ENCODE measurements around the gene TENT5C.

The TENT5C gene

GRCh38 chr1:117638759-117639158 is 32.9 kb downstream of the TENT5C start:
- no peak for DNase-seq

DNA sequence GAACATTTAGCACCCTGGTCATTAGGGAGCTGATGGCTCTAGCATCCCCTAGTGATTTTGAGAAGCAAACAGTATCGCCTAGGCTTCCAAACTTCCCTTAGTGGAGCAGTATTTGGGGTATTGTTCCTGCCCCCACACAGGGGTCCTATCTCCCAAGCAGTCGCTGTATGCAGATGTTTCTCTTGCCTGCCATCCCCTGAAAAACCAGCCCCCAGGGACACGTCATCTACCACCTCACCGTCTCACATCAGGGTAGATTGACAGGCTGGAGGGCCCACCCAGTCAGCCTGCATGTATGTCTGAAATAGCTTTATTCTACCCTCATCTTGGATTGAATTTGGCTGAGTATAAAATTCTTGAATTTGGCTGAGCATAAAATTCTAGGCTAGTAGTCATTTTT is 33.9 kb downstream of the TENT5C start:
- DNase-seq = no peak

DNA sequence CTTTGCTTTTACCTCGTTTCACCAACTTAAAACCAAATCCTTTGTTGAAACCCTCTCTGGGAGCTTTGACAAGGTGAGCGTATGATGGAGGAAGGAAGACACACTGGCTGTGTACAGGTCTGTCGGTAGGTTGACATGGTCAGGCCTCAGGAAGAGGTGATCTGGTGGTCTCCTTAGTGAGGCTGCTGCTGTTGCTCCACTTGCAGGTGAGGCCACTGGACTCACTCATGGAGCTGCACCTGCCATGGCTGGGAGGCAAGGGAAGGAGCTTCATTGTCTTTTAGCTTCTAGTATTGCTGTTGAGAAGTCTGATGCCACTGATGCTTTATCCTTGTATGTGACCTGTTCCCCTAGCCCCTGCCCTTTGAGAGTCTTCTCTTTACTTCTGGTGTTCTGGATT is 35.7 kb downstream of the TENT5C start:
- no peak for DNase-seq

DNA sequence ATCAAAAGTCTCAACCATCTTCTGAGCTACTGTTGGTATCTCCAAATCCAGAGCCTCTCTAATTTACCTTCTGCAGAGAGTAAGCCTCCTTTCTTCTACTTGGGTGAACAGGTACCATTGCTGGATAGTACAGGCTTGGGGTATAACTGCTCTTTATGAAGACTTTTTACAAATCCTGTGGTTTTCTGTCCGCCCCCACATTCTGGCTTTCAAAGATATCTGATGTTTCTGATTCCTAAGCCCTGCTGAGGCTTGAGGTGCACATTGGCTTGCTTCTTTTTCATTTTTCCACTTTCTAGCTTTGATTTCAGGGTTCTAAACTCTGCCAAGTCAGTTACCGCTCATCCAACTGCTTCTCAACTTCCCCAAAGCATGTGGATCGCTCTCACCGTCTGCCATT is 37.1 kb downstream of the TENT5C start:
- DNase-seq = no peak

DNA sequence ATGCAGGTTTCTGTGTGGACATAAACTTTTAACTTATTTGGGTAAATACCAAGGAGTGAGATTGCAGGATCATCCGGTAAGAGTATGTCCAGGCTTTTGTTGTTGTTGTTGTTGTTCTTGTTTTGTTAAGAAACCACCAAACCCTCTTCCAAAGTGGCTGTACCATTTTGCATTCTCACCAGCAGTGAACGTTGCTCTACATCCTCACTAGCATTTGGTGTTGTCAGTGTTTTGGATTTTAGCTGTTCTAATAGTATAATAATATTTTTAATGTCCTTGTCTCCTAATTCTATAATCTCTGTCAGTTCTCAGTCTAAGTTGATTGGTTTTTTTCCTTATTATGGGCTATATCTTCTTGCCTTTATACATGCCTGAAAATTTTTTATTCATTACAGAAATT is 37.8 kb downstream of the TENT5C start:
- no peak for DNase-seq

DNA sequence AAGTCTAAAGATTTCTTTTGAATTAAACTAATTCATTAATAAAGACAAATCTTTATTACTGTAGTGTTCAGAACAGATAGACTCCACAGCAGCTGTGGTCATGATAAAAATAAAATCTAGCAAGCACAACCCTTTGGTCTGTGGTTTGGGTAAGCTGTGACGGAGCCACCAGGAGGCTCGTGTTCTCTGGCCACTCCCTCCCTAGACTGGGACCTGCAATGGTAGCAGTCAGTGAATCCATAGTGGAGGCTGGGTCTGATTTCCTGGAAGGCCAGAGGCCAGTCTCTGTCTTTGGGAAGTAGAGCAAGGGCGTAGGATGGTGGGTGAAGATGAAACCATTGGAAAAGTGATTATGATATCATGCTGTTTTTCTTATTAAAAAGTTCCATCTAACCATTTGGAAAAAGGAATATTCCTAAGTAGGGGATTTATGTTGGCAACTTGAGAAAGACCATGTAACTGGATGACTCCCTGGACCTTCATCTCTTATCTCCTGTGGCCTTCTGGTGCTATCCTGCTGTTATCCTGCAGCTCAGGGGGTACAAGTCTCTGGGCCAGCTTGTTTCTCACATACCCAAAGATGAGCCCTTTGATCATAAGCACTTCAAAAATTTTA is 39.0 kb downstream of the TENT5C start:
- no peak for DNase-seq

DNA sequence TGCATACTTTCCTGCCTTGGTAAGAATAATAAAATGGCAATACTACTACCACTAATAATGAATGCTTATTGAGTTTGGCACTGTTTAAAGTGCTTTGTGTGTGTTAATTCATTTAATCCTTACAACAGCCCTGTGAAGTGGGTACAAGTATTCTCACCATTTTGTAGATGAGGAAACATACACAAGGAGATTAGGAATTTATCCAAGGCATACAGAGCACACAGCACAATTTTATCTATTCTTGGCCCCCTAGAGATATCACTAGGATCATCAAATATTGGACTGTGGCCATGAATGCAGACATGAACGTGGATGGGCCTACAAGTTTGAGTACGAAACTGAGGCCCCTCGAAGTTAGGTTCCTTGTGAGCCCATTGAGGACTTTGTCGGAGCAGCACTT is 39.5 kb downstream of the TENT5C start:
- DNase-seq = no peak

DNA sequence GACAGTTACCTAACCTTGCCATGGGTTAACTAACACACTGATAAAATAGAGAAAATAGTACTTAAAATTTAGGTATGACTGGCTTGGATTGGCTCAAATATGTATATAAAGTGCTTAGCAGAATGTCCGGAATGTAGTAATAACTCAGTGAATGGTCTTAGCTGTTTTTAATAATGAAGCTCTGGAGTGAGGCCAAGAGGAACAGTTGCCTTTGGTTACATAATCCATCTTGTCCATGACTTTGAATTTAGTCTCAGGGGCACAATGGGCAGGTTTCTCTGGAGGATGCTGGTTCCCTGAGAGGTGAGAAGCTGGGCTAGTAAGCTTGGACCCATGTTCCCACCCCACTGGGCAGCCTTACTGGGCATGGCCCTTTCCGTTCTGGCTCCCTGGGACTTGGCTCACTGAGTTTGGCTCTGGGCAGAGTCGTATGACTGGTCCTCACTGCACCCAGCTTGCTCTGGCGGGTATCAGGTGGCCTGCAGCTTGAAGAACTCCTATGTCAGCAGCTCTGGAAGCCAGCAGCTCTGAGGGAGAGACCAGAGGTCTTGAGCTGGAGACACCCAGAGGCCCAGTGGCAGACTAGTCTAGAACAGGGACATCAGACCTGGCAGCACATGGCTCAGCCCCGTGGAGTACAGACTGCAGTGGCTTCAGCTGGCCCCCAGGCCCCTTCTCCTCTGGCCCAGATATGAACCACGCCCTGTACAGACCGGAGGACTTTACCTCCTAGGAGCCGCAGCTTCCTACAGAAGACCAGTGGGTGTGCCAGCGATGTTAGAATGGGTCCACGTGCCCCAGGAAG is 40.4 kb downstream of the TENT5C start:
- DNase-seq = peak; percentile 54

DNA sequence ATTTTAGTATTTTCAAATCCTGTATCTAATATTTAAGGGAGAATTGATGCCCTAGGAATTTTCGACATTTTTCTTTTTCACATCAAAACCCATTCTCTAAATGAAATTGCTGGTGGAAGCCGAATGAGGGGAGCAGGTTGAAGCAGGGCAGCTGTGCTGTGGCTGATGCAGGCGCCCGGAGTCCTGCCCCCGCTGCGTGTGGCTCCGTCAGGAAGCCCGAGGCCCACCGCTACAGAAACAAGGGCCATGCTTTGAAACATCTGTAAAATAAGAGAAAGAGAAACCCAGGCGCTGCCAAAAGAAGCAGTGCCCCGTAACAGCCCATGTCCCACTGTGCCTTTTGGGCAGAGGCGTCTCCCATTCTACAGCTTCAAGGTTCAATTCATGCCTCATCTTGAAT is 41.1 kb downstream of the TENT5C start:
- DNase-seq = no peak

- no peak for DNase-seq
Measured at GRCh38 chr1:117648015-117648414, 42.2 kb downstream of the TENT5C start.

DNA sequence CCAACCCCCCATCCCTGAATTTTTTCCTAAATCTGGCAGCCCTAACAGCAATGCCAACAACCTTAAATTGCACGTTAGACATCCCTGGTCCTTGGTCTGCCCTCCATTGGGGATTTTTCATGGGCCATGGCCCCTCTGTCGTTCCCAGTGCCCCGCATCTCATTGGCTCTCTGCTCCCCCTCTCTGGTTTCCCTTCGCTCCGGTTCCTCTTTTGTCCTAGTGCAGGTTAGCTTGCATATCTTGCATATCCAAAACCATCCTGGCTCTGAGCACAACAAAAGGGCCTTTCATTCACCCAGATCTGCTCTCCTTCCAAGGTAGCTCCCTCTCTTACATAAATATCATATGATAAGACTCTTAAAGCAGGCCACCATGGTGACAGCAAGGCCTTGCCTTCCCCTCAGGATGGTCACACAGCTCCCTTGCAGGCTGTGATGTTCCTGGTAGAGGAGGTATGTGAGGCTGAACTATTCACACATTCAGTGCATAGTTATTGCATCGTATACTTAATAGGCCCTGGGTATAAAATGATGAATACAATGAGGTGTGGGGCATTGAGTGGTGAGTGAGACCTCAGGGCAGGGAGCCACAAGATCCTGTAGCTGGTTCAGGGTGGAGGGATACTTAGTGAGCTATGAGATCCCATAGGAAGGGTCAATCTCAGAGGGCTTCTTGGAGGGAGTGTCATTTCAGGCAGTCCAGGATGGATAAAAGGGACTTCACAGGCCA is 45.2 kb downstream of the TENT5C start:
- no peak for DNase-seq

DNA sequence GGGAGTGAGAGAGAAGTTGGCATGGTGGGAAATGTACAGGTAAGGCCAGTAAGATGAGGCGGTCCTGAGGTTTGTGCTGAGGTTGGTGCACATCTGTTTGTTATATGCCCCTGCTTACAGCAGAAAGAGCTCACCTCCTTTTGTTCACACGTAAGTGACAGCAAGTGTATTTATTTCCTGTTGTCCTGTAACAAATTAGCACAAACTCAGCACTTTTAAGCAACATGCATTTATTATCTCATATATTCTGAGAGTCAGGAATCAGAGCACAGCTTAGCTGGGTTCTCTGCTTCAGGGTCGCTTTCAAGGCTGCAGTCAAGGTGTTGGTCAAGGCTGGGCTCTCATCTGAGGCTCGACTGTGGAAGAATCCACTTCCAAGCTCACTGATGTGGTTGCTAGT is 45.8 kb downstream of the TENT5C start:
- DNase-seq = no peak

DNA sequence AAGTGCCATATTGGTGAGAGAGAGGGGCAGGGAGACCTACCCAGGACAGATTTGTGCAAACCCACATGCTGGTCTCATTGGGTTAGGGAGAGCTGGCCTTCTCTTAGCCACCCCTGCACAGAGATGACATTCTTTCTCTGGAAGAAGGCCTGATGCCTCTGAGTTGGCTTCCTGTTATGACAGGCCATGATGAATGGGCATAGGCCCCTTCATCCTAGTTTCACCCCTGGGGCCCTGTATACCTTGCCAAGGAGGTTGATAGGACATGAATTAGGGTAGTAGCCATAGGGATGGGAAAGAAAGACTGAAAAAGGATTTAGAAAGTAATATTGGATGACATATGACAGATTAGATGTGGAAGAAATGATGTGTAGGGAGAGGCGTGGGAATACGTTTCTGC is 46.6 kb downstream of the TENT5C start:
- no peak for DNase-seq

GRCh38 chr1:117653195-117653594 is 47.3 kb downstream of the TENT5C start:
- no peak for DNase-seq

DNA sequence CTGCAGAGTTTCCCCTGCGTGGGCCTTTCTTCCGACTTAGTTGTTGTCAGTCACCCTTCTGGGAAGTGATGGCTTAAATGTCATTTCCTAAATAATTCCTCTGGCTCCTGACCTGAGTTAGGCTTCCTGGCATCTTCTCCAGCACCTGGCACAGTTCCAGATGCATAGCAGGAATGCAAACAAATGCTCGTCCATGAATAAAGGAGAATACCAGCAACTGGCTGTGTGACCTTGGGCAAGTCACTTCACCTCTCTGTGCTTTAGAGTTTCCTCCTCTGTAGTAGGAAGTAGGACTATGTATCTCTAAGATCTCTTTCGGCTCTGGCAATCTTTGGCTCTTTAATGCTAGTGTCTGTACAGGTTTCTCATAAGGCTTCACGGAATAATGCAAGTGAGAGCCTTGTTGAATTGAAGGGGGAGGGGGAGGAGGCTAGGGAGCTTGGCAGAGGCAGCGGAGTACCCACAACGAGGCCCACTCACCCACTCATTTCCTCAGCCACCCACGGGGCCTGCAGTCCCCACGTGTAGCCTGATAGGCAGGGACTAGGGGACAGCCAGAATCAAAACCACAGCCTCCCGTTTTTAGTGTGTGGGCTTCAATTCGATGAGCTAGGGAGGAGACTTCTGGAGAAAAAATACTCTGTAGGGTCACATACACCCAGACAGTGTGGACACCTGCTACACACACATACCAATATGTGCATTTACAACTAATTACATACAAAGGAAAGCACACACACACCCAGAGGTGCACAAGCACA is 48.1 kb downstream of the TENT5C start:
- no peak for DNase-seq

- DNase-seq = no peak
Measured at GRCh38 chr1:117654493-117655219, 48.8 kb downstream of the TENT5C start.

DNA sequence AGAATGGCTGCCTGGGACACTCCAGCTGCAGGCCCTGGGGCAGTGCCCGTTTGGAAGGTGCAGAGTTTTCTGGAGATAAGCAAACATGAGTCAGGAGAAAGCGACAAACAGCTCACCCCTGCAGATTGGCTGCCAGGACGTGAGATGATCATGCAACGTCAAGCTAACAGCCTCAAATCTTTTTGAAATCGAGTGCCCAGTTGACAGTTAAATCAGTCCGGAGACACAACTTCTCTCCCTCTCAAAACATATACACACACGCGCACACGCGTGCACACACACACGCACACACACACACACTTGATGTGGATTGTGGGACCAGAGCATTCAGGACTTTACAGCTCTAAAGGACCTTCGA is 49.4 kb downstream of the TENT5C start:
- DNase-seq = no peak

DNA sequence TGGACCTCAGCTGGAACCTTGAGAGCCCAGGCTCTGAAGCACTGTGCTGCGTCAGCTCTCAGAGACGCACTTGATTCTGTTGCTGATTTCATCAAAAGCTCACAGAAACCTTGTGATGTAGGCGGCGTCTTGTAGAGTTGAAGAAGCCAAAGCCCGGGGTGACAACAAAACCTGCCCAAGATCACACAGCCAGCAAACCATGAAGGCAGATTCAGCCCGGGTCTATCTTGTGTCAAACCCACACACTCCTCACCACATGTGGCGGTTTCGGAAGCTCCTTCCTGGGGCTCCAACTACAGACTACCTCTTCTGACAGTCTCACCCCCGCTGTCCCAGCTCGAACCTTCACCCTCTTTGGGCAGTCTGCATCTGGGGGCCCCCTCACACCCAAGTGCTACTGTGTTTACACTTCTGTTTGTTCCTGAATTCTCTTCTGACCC is 50.4 kb downstream of the TENT5C start:
- DNase-seq = no peak

DNA sequence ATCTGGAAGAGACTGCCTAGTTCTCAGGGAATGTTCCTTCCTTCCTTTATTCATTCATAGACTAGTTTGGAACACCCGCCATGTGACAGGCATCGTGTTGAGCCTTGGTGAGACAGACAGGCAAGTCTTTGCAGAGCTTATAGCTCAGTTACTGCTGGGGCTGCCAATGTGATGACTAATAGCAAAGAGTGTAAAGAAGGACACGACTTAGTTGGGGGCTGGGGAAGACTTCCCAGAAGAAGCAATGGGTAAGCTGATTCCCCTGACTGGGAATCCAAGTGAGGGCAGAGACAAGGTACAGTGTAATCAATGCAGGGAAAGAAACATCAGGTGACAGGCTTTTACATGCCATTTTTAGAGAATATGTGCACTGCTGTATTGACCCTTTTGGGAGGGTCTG is 51.2 kb downstream of the TENT5C start:
- peak; percentile 91 for DNase-seq

DNA sequence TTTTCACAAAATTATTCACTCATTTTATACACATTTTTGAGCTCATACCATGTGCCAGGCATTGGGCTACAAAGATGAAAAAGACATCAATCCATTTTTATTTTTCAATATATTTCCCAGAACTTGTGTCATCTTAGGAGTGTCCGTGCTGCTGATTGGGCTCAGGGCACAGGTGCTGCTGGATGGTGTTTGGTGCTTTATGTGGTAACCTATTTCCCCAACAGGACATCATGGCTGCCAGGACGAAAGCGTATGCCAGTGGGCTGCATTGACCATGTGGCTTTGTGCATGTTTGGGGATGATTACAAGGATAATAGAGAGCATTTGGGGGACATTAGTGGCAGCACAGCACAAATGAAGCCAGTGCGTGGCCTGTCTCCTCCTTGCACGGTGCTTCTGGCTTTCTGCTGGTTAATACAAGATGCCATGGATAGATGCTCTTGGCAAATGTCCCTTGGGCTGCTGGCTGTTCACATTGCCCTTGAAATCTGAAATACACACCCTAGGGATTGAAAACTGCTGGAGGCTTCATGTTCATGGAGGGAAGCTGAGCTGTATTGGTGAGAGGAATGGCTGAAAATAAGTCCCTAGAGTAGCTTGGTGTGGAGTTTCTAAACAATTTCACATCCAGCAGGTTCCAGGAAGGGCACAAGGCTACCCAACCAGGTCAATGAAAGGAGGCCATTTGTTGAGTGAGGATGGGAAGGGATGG is 52.3 kb downstream of the TENT5C start:
- no peak for DNase-seq

GRCh38 chr1:117658676-117659075 is 52.8 kb downstream of the TENT5C start:
- DNase-seq = no peak
